DND-41 (cell line): Measurements from ENCODE around the gene ARHGAP15.

ENCODE experiments used
- ATAC-seq: fragments of 200-7000 bp; cut with Tn5 transposase; 3 replicates; pipeline ENCODE4 v1.9.1; 2021; ENCODE audit warnings: low read depth; ENCODE audit not compliant: insufficient read depth
- DNase-seq: peaks from one replicate; pipeline ENCODE4 v3.0.0-alpha.2; 2020
- H2AFZ ChIP-seq: 2 replicates; pipeline ENCODE4 v1.6.0; 2012; ENCODE audit warnings: low read depth, low read length
- H3K27ac ChIP-seq: 2 replicates; pipeline ENCODE4 v1.5.1; 2012; ENCODE audit warnings: low read length, inconsistent platforms
- H3K27me3 ChIP-seq: fragments of 200-600 bp; sonication (generic); 2 replicates; pipeline ENCODE4 v1.6.0; 2012; ENCODE audit warnings: low read length, mild to moderate bottlenecking, inconsistent platforms; ENCODE audit not compliant: insufficient read depth, poor library complexity
- H3K36me3 ChIP-seq: 2 replicates; pipeline ENCODE4 v1.5.1; 2012; ENCODE audit warnings: low read length, inconsistent platforms; ENCODE audit not compliant: insufficient read depth
- H3K4me1 ChIP-seq: 2 replicates; pipeline ENCODE4 v1.5.1; 2012; ENCODE audit warnings: mild to moderate bottlenecking, low read length; ENCODE audit not compliant: insufficient read depth
- H3K4me2 ChIP-seq: 2 replicates; pipeline ENCODE4 v1.6.0; 2012; ENCODE audit warnings: mild to moderate bottlenecking, moderate library complexity, low read length, inconsistent platforms; ENCODE audit not compliant: insufficient read depth
- H3K4me3 ChIP-seq, 2 experiments: fragments of 200-600 bp in 1 of 2; shearing (Covaris generic) in 1 of 2; 2 replicates each; pipeline ENCODE4 v1.5.1; 2012 to 2016; ENCODE audit warnings: inconsistent platforms in 2 of 2, low read length in 2 of 2, mild to moderate bottlenecking in 2 of 2, low read depth in 1 of 2, moderate library complexity in 1 of 2
- H3K79me2 ChIP-seq: 2 replicates; pipeline ENCODE4 v1.6.0; 2012; ENCODE audit warnings: low read length, inconsistent platforms; ENCODE audit not compliant: insufficient read depth
- H3K9ac ChIP-seq: 2 replicates; pipeline ENCODE4 v1.6.0; 2012; ENCODE audit warnings: low read depth, mild to moderate bottlenecking, inconsistent platforms, low read length, moderate library complexity
- H3K9me3 ChIP-seq: 2 replicates; pipeline ENCODE4 v1.5.1; 2012; ENCODE audit warnings: low read length, moderate library complexity, mild to moderate bottlenecking, inconsistent platforms; ENCODE audit not compliant: insufficient read depth, severe bottlenecking
- H4K20me1 ChIP-seq: 2 replicates; pipeline ENCODE4 v1.6.0; 2012; ENCODE audit warnings: low read length; ENCODE audit not compliant: insufficient read depth
- CTCF ChIP-seq: IDR thresholded peaks from 2 replicates; pipeline ENCODE4 v1.5.1; 2012; ENCODE audit warnings: borderline replicate concordance, low read length, moderate library complexity, mild to moderate bottlenecking; ENCODE audit not compliant: poor library complexity, severe bottlenecking; ENCODE audit errors: extremely low read depth
- EZH2 ChIP-seq: IDR thresholded peaks from 3 replicates; pipeline ENCODE4 v1.6.1; 2012; ENCODE audit warnings: borderline replicate concordance, low read depth, mild to moderate bottlenecking, moderate library complexity, low read length, inconsistent platforms; ENCODE audit not compliant: severe bottlenecking

Gene ARHGAP15

GRCh38 chr2:143345887-143346787 lies 216.9 kb downstream of the ARHGAP15 start:
- H3K9ac ChIP-seq, result no peak overlapping the region
- H3K4me2 ChIP-seq, result no peak overlapping the region
- H3K9me3 ChIP-seq, result no peaks in the 10 kb centered on the region
- ATAC-seq (no peak), DNase-seq (no peak)
- H3K4me1 ChIP-seq, result no peaks in the 10 kb centered on the region
- H3K27ac ChIP-seq, result no peak overlapping the region
- peaks cover 78% of the 10 kb centered on the region for H3K79me2 ChIP-seq
- peaks cover 17% of the 10 kb centered on the region; the same call in 1 of the 2 replicates for H3K36me3 ChIP-seq
- no peaks in the 10 kb centered on the region for H3K27me3 ChIP-seq
- H4K20me1 ChIP-seq, result peaks cover 18% of the 10 kb centered on the region; the same call in 1 of the 2 replicates
- no peak overlapping the region for H2AFZ ChIP-seq
- TF ChIP-seq EZH2 (no peak), CTCF (no peak)
- H3K4me3 ChIP-seq, result no peak overlapping the region

- no peak overlapping the region for H2AFZ ChIP-seq
- H3K9ac ChIP-seq, result no peak overlapping the region
- H3K4me2 ChIP-seq, result no peak overlapping the region
- peaks cover 21% of the 10 kb centered on the region; the same call in 1 of the 2 replicates for H4K20me1 ChIP-seq
- H3K79me2 ChIP-seq, result peaks cover 77% of the 10 kb centered on the region
- H3K4me1 ChIP-seq, result no peaks in the 10 kb centered on the region
- H3K9me3 ChIP-seq, result no peaks in the 10 kb centered on the region
- H3K27me3 ChIP-seq, result no peaks in the 10 kb centered on the region
- no peak overlapping the region for H3K27ac ChIP-seq
- no peak overlapping the region for H3K4me3 ChIP-seq
- no peak for TF ChIP-seq CTCF
- no peak for TF ChIP-seq EZH2
- DNase-seq (no peak), ATAC-seq (no peak)
- peaks cover 17% of the 10 kb centered on the region; the same call in 1 of the 2 replicates for H3K36me3 ChIP-seq
Measured at GRCh38 chr2:143347271-143347695, 218.1 kb downstream of the ARHGAP15 start.

GRCh38 chr2:143347901-143348414 lies 218.7 kb downstream of the ARHGAP15 start:
- Histone ChIP-seq H3K4me3 (no peak overlapping the region), H3K79me2 (peaks cover 74% of the 10 kb centered on the region), H3K4me1 (no peaks in the 10 kb centered on the region), H4K20me1 (peaks cover 21% of the 10 kb centered on the region; the same call in 1 of the 2 replicates), H3K27ac (no peak overlapping the region), H3K9ac (no peak overlapping the region), H3K4me2 (no peak overlapping the region), H2AFZ (no peak overlapping the region), H3K36me3 (peaks cover 17% of the 10 kb centered on the region; the same call in 1 of the 2 replicates), H3K27me3 (no peaks in the 10 kb centered on the region), H3K9me3 (no peaks in the 10 kb centered on the region)
- TF ChIP-seq EZH2, result no peak
- no peak for TF ChIP-seq CTCF
- ATAC-seq (no peak), DNase-seq (no peak)
